Mesodermal cell (in vitro differentiated cells): Measurements from ENCODE around the gene OR2V1.
"Not testable (repeated sequence)": the region's sequence is repeated elsewhere in the genome, so short reads cannot be mapped to it uniquely, and the experiment has no call there.

ENCODE experiments used
- H3K27ac ChIP-seq: 2 replicates; pipeline ENCODE4 v1.7.0; 2013; ENCODE audit warnings: mild to moderate bottlenecking, low read depth, low read length, moderate library complexity; ENCODE audit not compliant: severe bottlenecking
- H3K36me3 ChIP-seq: 2 replicates; pipeline ENCODE4 v1.7.1; 2013; ENCODE audit warnings: mild to moderate bottlenecking, low read length, moderate library complexity; ENCODE audit not compliant: control insufficient read depth, insufficient read depth
- H3K4me1 ChIP-seq: one replicate; pipeline ENCODE4 v1.7.1; 2013; ENCODE audit warnings: mild to moderate bottlenecking, low read length; ENCODE audit not compliant: insufficient read depth, control insufficient read depth, poor library complexity, severe bottlenecking
- H3K4me3 ChIP-seq: 2 replicates; pipeline ENCODE4 v1.7.0; 2013; ENCODE audit warnings: low read length, control low read depth, mild to moderate bottlenecking; ENCODE audit not compliant: insufficient read depth, poor library complexity, severe bottlenecking; ENCODE audit errors: extremely low read depth
- H3K9me3 ChIP-seq: 2 replicates; pipeline ENCODE4 v1.7.1; 2013; ENCODE audit warnings: mild to moderate bottlenecking, low read length, moderate library complexity; ENCODE audit not compliant: control insufficient read depth
- WGBS, 2 experiments: methylation state at CpG; one replicate each; pipeline ENCODE4 v1.1.5; 2013; ENCODE audit warnings: missing lambda C conversion rate in 2 of 2; ENCODE audit not compliant: insufficient coverage in 2 of 2; 5-methylcytosine and 5-hydroxymethylcytosine counted together

OR2V1 gene

DNA sequence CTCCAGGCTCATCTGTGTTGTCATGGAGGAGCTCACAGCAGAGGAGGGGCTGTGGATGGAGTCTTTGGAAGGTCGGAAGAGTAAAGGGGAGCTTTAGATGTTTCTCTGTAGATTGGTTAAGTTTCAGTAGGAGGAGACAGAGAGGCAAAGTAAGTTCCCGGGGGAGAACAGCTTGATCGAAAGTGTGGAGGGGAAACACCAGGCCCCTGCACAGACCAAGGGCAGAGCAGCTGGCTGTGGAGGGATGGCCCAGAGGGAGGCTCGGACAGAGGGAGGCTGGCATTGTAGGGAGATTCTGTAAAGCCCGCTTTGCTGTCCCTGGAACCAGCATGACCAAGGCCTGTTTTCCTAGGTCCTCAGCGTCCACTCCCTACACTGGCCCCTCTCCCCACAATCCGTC, 11.1 kb upstream of the OR2V1 start:
- WGBS, 2 experiments = 91 to 92% methylated on average over 5 to 6 of the region's 7 CpGs
- Histone ChIP-seq H3K4me1 (no peaks in the 10 kb centered on the region), H3K9me3 (peaks cover 18% of the 10 kb centered on the region), H3K4me3 (no peak overlapping the region), H3K27ac (no peak overlapping the region), H3K36me3 (no peaks in the 10 kb centered on the region)

DNA sequence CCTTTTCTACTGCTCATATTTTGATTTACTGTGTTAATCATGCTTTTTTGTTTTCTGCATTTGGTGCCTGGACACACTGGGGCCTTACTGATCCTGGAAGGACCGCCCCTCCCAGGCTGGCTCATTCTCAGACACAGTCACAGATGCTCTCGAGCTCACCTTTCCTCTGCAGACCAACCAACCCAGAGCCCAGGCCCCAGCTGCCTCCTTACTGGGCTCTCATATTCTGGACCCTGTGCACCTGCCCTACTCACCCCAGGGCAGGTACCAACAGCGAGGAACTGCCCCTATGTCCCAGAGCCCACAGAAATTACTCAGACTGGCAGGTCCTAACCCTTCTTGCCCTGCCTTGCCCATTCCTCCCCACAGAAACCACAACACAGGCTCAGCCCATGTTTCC, 9.8 kb upstream of the OR2V1 start:
- no peak overlapping the region for H3K4me3 ChIP-seq
- peaks cover 16% of the 10 kb centered on the region for H3K9me3 ChIP-seq
- no peaks in the 10 kb centered on the region for H3K36me3 ChIP-seq
- H3K27ac ChIP-seq = no peak overlapping the region
- no peaks in the 10 kb centered on the region for H3K4me1 ChIP-seq
- 48 to 50% methylated on average over 2 to 3 of the region's 3 CpGs for WGBS, 2 experiments

DNA sequence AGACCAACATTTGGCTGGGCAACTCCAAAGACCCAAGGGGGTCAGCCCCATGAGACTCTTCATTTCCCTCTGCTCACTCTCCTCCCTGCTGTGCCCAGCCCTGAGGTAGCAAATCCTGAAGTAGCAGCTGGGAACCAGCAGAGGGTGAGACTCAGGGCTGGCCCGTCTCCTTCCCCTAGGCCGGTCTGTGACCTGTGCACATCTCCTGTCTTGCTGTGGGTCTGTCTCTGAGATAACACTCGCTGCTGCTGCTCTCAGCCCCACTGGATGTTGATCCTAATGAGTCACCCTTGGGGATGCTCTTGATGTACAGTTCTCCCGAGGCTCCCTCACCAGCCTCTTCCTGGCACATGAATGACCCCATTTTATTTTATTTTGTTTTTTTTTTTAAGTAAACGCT, 7.3 kb upstream of the OR2V1 start:
- no peaks in the 10 kb centered on the region for H3K36me3 ChIP-seq
- WGBS, 2 experiments = 29 to 61% methylated on average over 1 to 3 of the region's 5 CpGs
- no peak overlapping the region for H3K4me3 ChIP-seq
- peaks cover 12% of the 10 kb centered on the region for H3K9me3 ChIP-seq
- no peak overlapping the region for H3K27ac ChIP-seq
- H3K4me1 ChIP-seq = no peaks in the 10 kb centered on the region

DNA sequence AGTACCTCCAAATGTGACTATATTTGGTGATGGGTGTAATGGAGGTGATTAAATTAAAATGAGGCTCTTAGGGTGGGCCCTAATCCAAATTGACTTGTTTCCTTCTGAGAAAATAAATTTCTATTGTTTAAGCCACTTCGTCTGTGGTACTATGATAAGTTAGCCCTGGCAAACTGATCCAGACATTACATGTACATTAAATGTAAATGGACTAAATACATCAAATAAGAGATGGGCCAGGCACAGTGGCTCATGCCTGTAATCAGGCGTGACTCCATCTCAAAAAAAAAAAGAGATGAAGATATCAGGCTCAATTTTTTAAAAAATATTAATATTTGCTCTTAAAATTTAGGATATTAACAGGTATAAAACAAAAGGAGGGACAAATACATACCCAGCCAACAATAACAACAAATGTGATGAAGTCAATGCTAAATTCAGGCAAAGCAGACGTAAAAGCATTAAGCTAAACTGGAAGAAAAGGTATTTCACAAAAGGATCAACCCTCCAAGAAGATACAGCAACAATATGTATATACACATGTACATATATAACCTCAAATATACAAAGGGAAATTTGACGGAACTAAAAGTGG, 5.5 kb upstream of the OR2V1 start:
- H3K36me3 ChIP-seq = no peaks in the 10 kb centered on the region
- WGBS, 2 experiments = 89% methylated on average over 1 of the region's 4 CpGs; no CpG with 5 or more reads in 1 of the 2 experiments
- no peak overlapping the region for H3K27ac ChIP-seq
- no peaks in the 10 kb centered on the region for H3K4me1 ChIP-seq
- peaks cover 12% of the 10 kb centered on the region for H3K9me3 ChIP-seq
- no peak overlapping the region for H3K4me3 ChIP-seq

DNA sequence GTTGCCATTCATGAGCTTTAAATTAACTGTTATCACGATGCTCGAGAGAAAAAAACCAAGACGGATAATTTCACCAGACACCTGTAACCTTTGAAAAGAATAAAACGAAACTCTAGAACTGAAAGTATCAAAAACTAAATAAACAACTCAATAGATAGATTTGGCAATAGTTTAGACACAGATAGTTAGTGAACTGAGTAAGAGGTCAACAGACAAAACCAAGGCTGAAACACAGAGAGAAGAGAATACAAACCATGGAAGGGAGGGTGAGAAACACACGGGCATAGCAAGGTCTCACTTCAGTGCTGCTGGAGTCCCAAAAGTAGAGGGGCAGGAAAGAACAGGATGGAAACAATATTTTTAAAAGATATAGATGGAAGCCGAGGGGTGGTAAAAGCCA, 3.3 kb upstream of the OR2V1 start:
- H3K9me3 ChIP-seq = peaks cover 8% of the 10 kb centered on the region
- 89 to 90% methylated on average over 4 to 5 of the region's 6 CpGs for WGBS, 2 experiments
- H3K27ac ChIP-seq = no peak overlapping the region
- H3K4me3 ChIP-seq = no peak overlapping the region
- no peaks in the 10 kb centered on the region for H3K36me3 ChIP-seq
- H3K4me1 ChIP-seq = no peaks in the 10 kb centered on the region

DNA sequence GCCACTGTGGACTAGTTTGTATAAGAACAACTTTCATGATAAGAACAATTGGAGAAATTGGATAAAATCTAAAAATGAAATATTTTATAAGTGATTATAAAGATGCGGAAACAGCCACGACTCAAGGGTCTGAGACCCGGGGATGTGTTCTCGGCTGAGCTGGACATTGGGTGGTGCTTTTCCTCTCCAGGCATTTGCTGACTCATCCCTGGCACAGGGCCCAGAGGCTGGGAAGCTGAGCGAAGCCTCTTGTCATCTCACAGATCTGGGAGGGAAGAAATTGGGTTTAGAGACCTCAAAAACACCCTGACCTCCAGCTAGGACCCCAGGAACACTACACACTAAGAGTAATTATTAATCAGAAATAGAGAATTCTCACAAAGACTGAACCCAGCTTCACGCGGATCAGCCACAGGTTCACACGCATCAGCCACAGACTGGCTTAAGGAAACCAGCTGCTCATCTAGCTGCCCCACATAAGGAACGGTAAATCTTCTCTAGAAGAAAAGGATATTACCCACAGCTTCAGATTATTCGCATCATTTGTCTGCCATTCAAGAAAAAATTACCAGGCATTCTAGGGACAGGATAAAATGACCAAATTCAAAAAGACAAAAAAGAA, 2.8 kb upstream of the OR2V1 start:
- peaks cover 8% of the 10 kb centered on the region for H3K9me3 ChIP-seq
- 87 to 89% methylated on average over 5 to 9 of the region's 10 CpGs for WGBS, 2 experiments
- H3K4me3 ChIP-seq = no peak overlapping the region
- no peaks in the 10 kb centered on the region for H3K4me1 ChIP-seq
- no peaks in the 10 kb centered on the region for H3K36me3 ChIP-seq
- H3K27ac ChIP-seq = no peak overlapping the region

DNA sequence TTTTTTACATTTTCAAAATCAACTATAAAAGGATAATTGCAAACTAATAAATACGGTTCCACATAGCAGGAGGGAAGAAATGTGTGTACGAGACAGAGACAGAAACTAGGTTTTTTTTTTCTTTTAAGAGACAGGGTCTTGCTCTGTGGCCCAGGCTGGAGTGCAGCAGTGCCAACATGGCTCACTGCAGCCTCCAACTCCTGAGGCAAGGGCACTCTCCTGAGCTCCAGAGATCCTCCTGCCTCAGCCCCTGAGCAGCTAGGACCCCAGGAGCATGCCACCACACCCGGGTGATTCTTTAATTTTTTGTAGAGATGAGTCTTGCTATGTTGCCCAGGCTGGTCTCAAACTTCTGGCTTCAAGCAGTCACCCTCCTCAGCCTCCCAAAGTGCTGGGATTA, 2.1 kb upstream of the OR2V1 start:
- H3K4me1 ChIP-seq = no peaks in the 10 kb centered on the region
- no peak overlapping the region for H3K27ac ChIP-seq
- no peak overlapping the region for H3K4me3 ChIP-seq
- H3K9me3 ChIP-seq = peaks cover 1% of the 10 kb centered on the region
- 100% methylated on average over 1 to 2 of the region's 3 CpGs for WGBS, 2 experiments
- no peaks in the 10 kb centered on the region for H3K36me3 ChIP-seq

DNA sequence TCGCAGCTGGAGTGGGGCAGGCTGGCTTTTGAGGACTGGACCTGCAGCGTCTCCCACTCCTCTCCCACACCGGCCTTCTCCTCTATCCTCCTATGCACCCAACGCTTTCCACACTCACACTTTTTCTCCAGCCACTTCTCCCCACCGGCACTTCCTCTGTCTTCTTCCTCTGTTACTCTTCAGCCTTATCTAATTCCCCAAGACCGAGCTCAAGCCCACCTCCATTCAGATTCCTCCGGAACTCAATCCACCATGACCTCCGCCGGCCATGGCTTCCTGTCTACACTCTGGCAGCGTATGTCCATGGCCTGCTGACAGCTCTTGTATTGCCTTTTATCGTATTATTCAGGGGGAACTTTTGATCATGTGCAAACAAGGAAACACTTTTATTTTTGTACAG, 545 bp upstream of the OR2V1 start:
- Histone ChIP-seq H3K27ac (no peak overlapping the region), H3K4me1 (no peaks in the 10 kb centered on the region), H3K4me3 (no peak overlapping the region), H3K9me3 (no peaks in the 10 kb centered on the region), H3K36me3 (no peaks in the 10 kb centered on the region)
- 90 to 92% methylated on average over 9 to 11 of the region's 11 CpGs for WGBS, 2 experiments

DNA sequence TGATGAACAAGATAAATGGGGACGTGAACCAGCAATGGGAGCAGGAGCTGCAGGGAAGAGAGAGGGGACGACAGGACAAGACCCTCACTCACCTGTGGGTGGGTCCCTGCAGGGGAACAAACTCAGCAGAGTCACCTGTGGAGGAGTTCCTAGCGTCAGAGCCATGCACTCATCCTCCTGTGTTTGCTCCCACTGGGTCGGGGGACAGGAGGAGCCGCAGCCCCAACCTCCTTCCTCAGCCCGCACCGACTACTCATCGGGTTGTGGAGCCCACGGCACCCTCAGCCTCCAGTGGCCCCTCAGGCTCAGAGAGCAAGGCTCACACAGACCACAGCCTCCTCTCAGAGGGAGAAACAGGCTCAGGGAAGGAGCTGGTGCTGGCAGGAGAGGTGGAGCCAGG, 888 bp downstream of the OR2V1 start:
- not testable (repeated sequence) for H3K4me3 ChIP-seq, H3K9me3 ChIP-seq, H3K27ac ChIP-seq, H3K36me3 ChIP-seq, H3K4me1 ChIP-seq
- 50 to 83% methylated on average over 1 to 2 of the region's 9 CpGs for WGBS, 2 experiments

DNA sequence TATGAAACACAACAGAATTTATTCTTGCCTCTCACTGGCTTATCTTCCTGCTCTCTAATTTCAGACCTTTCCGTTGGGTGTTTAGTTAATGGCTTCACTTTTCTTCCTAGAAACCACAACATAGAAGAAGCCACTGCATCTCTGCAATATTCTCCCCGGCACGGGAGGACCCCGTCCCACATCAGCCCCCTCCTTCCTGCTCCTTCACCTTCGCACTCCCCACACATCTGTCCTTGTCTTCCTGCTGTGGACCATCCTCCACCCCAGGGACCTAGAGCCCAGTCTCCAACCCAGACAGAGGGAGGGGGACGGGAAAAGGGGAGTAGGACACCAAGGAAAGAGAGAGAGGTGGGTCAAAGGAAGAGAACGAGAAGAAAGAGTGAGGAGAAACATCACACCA, 1.4 kb downstream of the OR2V1 start:
- 50 to 88% methylated on average over 1 to 3 of the region's 7 CpGs for WGBS, 2 experiments
- H3K4me3 ChIP-seq = no peak overlapping the region
- H3K27ac ChIP-seq = no peak overlapping the region
- no peaks in the 10 kb centered on the region for H3K4me1 ChIP-seq
- no peaks in the 10 kb centered on the region for H3K9me3 ChIP-seq
- H3K36me3 ChIP-seq = no peaks in the 10 kb centered on the region

DNA sequence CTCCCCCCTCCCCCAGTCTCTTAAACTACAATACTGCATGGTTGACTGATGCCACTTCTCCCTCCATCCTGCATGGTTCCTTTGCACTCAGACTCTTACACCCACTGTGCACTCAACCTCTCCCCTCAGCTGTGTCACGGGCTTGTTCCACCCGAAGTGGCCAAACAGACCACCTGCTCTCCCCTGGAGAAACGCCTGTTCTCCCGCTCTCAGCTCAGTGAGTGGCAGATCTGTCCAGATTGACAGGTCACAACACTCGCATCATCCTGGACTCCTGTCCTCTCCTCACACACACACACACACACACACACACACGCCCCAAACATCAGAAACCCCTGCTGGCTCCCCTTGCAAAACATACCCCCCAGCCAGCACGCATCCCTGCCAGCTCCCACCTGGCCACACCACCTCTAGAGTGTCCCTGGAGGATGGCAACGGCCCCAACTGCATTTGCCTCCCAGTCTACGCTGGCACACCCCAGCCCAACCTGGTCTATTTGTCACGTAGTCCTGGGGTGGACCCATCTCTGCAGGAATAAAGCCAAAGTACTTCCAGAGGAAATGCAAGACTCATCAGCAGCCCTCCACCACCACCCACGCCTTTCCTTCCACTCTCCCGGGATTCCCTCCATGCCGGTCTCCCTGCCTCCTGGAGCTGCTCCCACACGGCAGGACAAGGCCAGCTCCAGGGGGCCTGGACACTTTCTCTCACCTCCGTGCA, 2.9 kb downstream of the OR2V1 start:
- no peaks in the 10 kb centered on the region for H3K36me3 ChIP-seq
- H3K27ac ChIP-seq = no peak overlapping the region
- WGBS, 2 experiments = 73 to 77% methylated on average over 13 to 15 of the region's 15 CpGs
- H3K4me3 ChIP-seq = no peak overlapping the region
- no peaks in the 10 kb centered on the region for H3K9me3 ChIP-seq
- H3K4me1 ChIP-seq = no peaks in the 10 kb centered on the region
